ENCODE measurements around the gene PAXIP1.

DNA sequence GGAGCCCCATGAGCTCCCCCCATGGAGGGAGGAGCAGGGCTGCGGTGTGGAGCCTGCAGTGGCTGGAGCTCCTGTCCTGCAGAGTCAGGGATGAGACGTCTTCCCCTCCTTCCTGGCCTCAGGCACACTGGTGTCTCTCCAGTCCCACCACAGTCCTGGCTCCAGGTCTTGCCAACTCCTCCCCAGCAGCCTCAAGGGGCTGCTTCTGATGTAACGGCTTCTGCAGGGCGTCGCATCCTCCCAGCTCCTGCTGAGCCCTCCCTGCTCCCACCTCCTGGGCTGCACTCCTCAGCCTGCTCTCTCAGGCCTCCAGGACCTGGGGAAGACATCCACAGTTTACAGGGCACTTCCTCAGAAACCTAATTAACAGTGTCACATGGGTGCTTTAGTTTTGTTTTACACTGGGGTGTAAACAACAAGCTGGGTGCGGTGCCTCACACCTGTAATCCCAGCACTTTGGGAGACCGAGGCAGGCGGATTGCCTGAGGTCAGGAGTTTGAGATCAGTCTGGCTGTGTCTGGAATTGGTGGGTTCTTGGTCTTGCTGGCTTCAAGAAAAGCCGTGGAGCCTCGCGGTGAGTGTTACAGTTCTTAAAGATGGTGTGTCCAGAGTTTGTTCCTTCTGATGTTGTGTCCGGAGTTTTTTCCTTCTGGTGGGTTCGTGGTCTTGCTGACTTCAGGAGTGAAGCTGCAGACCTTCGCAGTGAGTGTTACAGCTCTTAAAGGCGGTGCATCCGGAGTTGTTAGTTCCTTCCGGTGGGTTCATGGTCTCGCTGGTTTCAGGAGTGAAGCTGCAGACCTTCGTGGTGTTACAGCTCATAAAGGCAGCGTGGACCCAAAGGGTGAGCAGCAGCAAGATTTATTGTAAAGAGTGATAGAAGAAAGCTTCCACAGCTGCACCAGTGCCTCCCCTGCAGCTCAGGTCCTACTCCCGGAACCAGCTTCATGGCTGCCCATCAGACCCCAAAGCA, 95.0 kb downstream of the PAXIP1 start:
- TF ChIP-seq, protein P1, sequence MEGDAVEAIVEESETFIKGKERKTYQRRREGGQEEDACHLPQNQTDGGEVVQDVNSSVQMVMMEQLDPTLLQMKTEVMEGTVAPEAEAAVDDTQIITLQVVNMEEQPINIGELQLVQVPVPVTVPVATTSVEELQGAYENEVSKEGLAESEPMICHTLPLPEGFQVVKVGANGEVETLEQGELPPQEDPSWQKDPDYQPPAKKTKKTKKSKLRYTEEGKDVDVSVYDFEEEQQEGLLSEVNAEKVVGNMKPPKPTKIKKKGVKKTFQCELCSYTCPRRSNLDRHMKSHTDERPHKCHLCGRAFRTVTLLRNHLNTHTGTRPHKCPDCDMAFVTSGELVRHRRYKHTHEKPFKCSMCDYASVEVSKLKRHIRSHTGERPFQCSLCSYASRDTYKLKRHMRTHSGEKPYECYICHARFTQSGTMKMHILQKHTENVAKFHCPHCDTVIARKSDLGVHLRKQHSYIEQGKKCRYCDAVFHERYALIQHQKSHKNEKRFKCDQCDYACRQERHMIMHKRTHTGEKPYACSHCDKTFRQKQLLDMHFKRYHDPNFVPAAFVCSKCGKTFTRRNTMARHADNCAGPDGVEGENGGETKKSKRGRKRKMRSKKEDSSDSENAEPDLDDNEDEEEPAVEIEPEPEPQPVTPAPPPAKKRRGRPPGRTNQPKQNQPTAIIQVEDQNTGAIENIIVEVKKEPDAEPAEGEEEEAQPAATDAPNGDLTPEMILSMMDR (conservative IDR thresholded peaks at IDR 0.05; ENCODE audit: low read depth, low read length): no peak
- TF ChIP-seq EZH2 (IDR thresholded peaks at IDR 0.05; ENCODE audit: low read length, unreplicated experiment): no peak
- no peak for TF ChIP-seq EZH2phosphoT487 (IDR thresholded peaks at IDR 0.05; ENCODE audit: borderline replicate concordance, low read length)

Data from PC-3 (cell line).